ENCODE measurements around the gene TAS1R1.

DNA sequence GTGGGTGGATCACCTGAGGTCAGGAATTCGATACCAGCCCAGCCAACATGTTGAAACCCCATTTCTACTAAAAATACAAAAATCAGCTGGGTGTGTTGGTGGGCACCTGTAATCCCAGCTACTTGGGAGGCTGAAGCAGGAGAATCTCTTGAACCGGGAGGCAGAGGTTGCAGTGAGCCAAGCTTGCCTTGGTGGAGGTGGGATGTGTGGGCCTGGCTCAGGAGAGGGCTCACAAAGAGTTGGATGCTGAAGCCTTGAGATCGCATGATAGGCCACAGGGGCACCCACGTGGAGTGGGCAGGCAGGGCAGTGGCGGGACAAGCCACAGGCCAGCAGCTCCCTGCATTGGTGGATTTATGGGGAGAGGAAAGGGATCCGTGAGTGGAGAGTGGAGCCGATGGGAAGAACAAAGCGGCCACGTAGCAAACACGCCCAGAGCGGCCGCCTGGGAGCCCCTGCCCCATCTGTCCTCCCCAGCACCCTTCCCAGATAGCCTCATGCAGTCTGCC lies 73.9 kb downstream of the TAS1R1 start:
- TF ChIP-seq HDAC6 (IDR thresholded peaks at IDR 0.05; ENCODE audit: low read depth, low read length) (no peak), CBX2 (IDR thresholded peaks at IDR 0.05; ENCODE audit: insufficient read depth, low read length, poor library complexity, severe bottlenecking) (no peak), RHOXF2B (CRISPR knock-in tag; conservative IDR thresholded peaks at IDR 0.05) (no peak), FOSL1 (tag; conservative IDR thresholded peaks at IDR 0.05) (no peak), EP300 (IDR thresholded peaks at IDR 0.05; ENCODE audit: low read length) (no peak), E2F1 (CRISPR knock-in tag; IDR thresholded peaks at IDR 0.05) (no peak), GABPA (tag; conservative IDR thresholded peaks at IDR 0.05; ENCODE audit: low read depth) (no peak), ZNF431 (CRISPR knock-in tag; IDR thresholded peaks at IDR 0.05) (no peak), MAFF (IDR thresholded peaks at IDR 0.05; ENCODE audit: low read length) (no peak), CHD2 (IDR thresholded peaks at IDR 0.05; ENCODE audit: low read depth, low read length) (no peak), XRCC4 (IDR thresholded peaks at IDR 0.05; ENCODE audit: extremely low read depth, insufficient read depth, insufficient read length) (no peak)
- TF ChIP-seq, protein P1, sequence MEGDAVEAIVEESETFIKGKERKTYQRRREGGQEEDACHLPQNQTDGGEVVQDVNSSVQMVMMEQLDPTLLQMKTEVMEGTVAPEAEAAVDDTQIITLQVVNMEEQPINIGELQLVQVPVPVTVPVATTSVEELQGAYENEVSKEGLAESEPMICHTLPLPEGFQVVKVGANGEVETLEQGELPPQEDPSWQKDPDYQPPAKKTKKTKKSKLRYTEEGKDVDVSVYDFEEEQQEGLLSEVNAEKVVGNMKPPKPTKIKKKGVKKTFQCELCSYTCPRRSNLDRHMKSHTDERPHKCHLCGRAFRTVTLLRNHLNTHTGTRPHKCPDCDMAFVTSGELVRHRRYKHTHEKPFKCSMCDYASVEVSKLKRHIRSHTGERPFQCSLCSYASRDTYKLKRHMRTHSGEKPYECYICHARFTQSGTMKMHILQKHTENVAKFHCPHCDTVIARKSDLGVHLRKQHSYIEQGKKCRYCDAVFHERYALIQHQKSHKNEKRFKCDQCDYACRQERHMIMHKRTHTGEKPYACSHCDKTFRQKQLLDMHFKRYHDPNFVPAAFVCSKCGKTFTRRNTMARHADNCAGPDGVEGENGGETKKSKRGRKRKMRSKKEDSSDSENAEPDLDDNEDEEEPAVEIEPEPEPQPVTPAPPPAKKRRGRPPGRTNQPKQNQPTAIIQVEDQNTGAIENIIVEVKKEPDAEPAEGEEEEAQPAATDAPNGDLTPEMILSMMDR (IDR thresholded peaks at IDR 0.05 in 2 of 3, conservative IDR thresholded peaks at IDR 0.05 in 1 of 3; ENCODE audit: insufficient read depth in 2 of 3, low read depth in 1 of 3, low read length in 3 of 3), result no peak
